ENCODE data around the gene LIN54. TPM values are rescaled to one million over a fixed set of nuclear protein-coding genes. Genes with fewer than 3 reads are reported as not detected.
A peak's percentile ranks its signal among the peaks of the same experiment; 100 is the strongest.

The LIN54 gene
- total and polyA plus RNA-seq, 9 of the 15 experiments (the other 6 are each of a cell fraction or from before 2014, with no cell fraction given) = 2.2 to 22.5 (median 15.8) TPM

DNA sequence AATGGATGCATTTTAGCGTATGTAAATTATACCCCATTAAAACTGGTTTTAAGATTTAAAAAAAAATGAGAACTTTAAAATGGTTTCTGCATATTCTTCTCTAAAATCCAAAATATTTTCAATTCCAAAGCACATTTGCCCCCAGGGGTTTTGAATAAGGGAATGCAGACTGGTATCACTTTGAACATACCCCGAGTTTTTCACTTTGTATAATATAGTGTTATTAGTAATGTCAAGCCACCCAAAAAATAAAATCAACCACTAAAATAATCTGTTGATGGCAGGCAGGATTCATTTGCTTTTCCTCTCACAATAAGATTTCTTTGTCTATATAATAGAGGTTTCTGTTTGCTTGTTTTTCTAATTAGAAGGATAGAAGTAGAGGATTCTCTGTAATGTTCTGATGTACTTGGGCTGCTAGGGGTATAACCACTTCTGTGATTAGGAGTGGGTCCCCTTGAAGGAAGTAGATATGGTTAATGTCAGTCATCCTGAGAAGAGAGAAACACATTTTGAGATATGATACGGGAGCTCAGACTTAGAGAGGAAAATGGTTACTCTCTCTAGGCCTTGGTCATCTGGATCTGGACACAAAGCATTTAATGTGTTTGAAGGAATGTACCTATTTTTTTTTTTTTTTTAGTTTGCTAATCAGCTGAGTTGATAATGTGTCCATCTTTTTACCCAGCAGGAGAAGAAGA lies 9.3 kb upstream of the LIN54 start (continued):
- no peak for TF ChIP-seq EZH2 (IDR thresholded peaks at IDR 0.05; ENCODE audit: borderline replicate concordance, low read depth, low read length)
- TF ChIP-seq ZKSCAN3 (CRISPR knock-in tag; IDR thresholded peaks at IDR 0.05) = no peak
- TF ChIP-seq ZFP30 (CRISPR knock-in tag; IDR thresholded peaks at IDR 0.05; ENCODE audit: borderline replicate concordance) = no peak
- TF ChIP-seq MCM2 (IDR thresholded peaks at IDR 0.05; ENCODE audit: low read depth) = no peak
- no peak for TF ChIP-seq ATF4 (CRISPR knock-in tag; IDR thresholded peaks at IDR 0.05)
- TF ChIP-seq CHAMP1 (IDR thresholded peaks at IDR 0.05) = no peak
- TF ChIP-seq GMEB1 (CRISPR knock-in tag; IDR thresholded peaks at IDR 0.05) = no peak
- no peak for TF ChIP-seq CBX8 (IDR thresholded peaks at IDR 0.05; ENCODE audit: borderline replicate concordance, extremely low read depth, low read depth, low read length, poor library complexity, severe bottlenecking)
- TF ChIP-seq RCOR1 (IDR thresholded peaks at IDR 0.05; ENCODE audit: borderline replicate concordance in 1 of 2, low read depth in 2 of 2, low read length in 2 of 2) = 0 out of 4 replicates have a peak, but pooled peaks of 1 of the 2 experiments have one; percentile 33
- no peak for TF ChIP-seq MLX (CRISPR knock-in tag; conservative IDR thresholded peaks at IDR 0.05)
- 0 out of 4 replicates have a peak, but pooled peaks of 1 of the 2 experiments have one; percentile 9 for TF ChIP-seq RAD21 (CRISPR knock-in tag; conservative IDR thresholded peaks at IDR 0.05 in 1 of 2, IDR thresholded peaks at IDR 0.05 in 1 of 2)
- TF ChIP-seq NRF1 (conservative IDR thresholded peaks at IDR 0.05 in 1 of 2, IDR thresholded peaks at IDR 0.05 in 1 of 2) = no peak
- TF ChIP-seq POLR2A (conservative IDR thresholded peaks at IDR 0.05) = no peak
- TF ChIP-seq LEF1 (IDR thresholded peaks at IDR 0.05) = peak; percentile 78
- no peak for TF ChIP-seq TBP (optimal IDR thresholded peaks at IDR 0.05; ENCODE audit: low read depth, low read length)
- TF ChIP-seq CBFA2T2 (conservative IDR thresholded peaks at IDR 0.05) = peak; percentile 82
- TF ChIP-seq ATF3 (IDR thresholded peaks at IDR 0.05) = no peak
- no peak for TF ChIP-seq ATF3 (CRISPR knock-in tag; conservative IDR thresholded peaks at IDR 0.05)
- no peak for TF ChIP-seq MAFK (IDR thresholded peaks at IDR 0.05; ENCODE audit: low read length)
- TF ChIP-seq, protein P1, sequence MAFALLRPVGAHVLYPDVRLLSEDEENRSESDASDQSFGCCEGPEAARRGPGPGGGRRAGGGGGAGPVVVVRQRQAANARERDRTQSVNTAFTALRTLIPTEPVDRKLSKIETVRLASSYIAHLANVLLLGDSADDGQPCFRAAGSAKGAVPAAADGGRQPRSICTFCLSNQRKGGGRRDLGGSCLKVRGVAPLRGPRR (CRISPR knock-in tag; IDR thresholded peaks at IDR 0.05) = no peak
- TF ChIP-seq HDAC8 (tag; IDR thresholded peaks at IDR 0.05) = no peak
